IPS-11a (cell line): ENCODE results near the gene GOLGA3.
"Not testable (repeated sequence)": the region's sequence is repeated elsewhere in the genome, so short reads cannot be mapped to it uniquely, and the experiment has no call there.

Experiments
- H3K4me3 ChIP-seq: one replicate; pipeline ENCODE4 v1.5.1; 2013; ENCODE audit warnings: low read depth, low read length, control low read depth

The GOLGA3 gene

GRCh38 chr12:132828706-132829534 is at the start of gene GOLGA3:
GOLGA3 (minus strand) TSS chr12:132828869; CDS start chr12:132822128, 6,741 bp downstream.
- H3K4me3 ChIP-seq, result peak within 1 kb of the TSS; percentile 94

GRCh38 chr12:132874620-132875019 is 46.0 kb upstream of the GOLGA3 start:
- not testable (repeated sequence) for H3K4me3 ChIP-seq

- H3K4me3 ChIP-seq, result no peak overlapping the region
Observed at GRCh38 chr12:132874175-132874574, 45.5 kb upstream of the GOLGA3 start.

- H3K4me3 ChIP-seq, result no peak overlapping the region
Observed at GRCh38 chr12:132873724-132874123, 45.1 kb upstream of the GOLGA3 start.

GRCh38 chr12:132872975-132873421 is 44.3 kb upstream of the GOLGA3 start:
- no peak overlapping the region for H3K4me3 ChIP-seq

- no peak overlapping the region for H3K4me3 ChIP-seq
Observed at GRCh38 chr12:132872073-132872855, 43.6 kb upstream of the GOLGA3 start.

GRCh38 chr12:132869551-132869950 is 40.9 kb upstream of the GOLGA3 start:
- H3K4me3 ChIP-seq, result no peak overlapping the region

GRCh38 chr12:132866251-132866828 is 37.7 kb upstream of the GOLGA3 start:
- H3K4me3 ChIP-seq, result no peak overlapping the region

GRCh38 chr12:132861558-132861957 is 32.9 kb upstream of the GOLGA3 start:
- H3K4me3 ChIP-seq, result no peak overlapping the region

- H3K4me3 ChIP-seq, result no peak overlapping the region
Observed at GRCh38 chr12:132858718-132859266, 30.1 kb upstream of the GOLGA3 start.

GRCh38 chr12:132857019-132857418 is 28.4 kb upstream of the GOLGA3 start:
- H3K4me3 ChIP-seq, result not testable (repeated sequence)

- no peak overlapping the region for H3K4me3 ChIP-seq
Observed at GRCh38 chr12:132856581-132856980, 27.9 kb upstream of the GOLGA3 start.

GRCh38 chr12:132855211-132855610 is 26.5 kb upstream of the GOLGA3 start:
- H3K4me3 ChIP-seq, result not testable (repeated sequence)

- no peak overlapping the region for H3K4me3 ChIP-seq
Observed at GRCh38 chr12:132853285-132854092, 24.8 kb upstream of the GOLGA3 start.

- no peak overlapping the region for H3K4me3 ChIP-seq
Observed at GRCh38 chr12:132852496-132852895, 23.8 kb upstream of the GOLGA3 start.

GRCh38 chr12:132851465-132851864 is 22.8 kb upstream of the GOLGA3 start:
- no peak overlapping the region for H3K4me3 ChIP-seq

- H3K4me3 ChIP-seq, result no peak overlapping the region
Observed at GRCh38 chr12:132850291-132850690, 21.6 kb upstream of the GOLGA3 start.

- H3K4me3 ChIP-seq, result no peak overlapping the region
Observed at GRCh38 chr12:132848521-132848920, 19.9 kb upstream of the GOLGA3 start.

- no peak overlapping the region for H3K4me3 ChIP-seq
Observed at GRCh38 chr12:132847363-132848356, 19.0 kb upstream of the GOLGA3 start.
